Cerebellar cortex (tissue), 1 donor: ENCODE measurements around the gene APBA2.
"Not testable (repeated sequence)": the region's sequence is repeated elsewhere in the genome, so short reads cannot be mapped to it uniquely, and the experiment has no call there.

ENCODE experiments used
- DNase-seq: peaks from one replicate; pipeline ENCODE4 v3.0.0-alpha.2; 2015; ENCODE audit warnings: low spot score

APBA2 gene

GRCh38 chr15:28998511-28998910 lies 112.7 kb downstream of the APBA2 start:
- DNase-seq: no peak

DNA sequence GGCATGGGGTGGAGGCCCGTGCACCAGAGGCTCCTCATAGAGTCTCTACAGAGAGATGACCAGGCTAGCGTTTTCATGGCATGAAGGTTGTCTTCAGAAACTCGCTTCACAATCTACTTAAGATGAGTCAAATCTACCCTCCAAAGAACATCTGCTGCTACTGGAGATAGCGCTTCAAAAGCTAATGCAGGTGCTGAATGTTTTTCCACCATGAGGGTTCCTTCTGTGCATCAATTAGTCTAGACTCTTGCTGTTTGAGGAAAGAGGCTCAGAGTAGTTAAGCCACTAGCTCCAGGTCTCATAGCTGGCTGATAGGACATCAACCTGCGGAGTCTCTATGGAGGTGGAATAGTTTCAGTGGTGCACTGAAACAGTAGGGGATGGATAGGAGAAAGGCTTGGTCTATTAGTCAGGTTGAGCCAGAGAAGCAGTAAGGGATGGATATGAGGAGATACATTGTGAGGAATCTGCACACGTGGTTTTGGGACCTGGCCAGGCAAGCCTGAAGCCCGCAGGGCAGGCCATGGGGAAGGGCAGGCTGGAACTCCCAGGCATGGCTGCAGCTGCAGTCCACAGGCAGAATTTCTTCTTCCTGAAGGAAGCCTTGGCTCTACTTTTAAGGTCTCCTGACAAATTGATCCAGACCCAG lies 117.5 kb downstream of the APBA2 start:
- no peak for DNase-seq

- no peak for DNase-seq
Observed at GRCh38 chr15:29003840-29004233, 118.1 kb downstream of the APBA2 start.

- DNase-seq: no peak
Observed at GRCh38 chr15:29005931-29006330, 120.2 kb downstream of the APBA2 start.

DNA sequence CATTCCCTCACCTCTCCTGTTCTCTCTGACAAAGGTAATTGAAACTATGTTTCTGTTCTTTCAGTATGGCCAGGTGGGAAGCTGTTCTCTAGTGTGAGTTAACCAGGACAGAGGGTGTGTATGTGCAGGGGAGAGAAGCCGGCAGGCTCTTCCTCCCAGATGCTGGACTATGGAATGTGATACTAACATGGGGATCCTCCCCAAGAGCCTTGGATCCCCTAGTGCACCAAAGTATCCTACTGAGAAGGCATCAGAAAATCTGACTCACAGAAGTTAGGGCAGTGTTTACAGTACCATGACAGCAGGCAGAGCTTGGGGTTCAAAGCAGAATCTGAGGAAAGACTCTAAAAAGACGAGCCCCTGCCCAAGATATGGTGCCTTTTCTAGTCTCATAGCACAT lies 123.1 kb downstream of the APBA2 start:
- no peak for DNase-seq

DNA sequence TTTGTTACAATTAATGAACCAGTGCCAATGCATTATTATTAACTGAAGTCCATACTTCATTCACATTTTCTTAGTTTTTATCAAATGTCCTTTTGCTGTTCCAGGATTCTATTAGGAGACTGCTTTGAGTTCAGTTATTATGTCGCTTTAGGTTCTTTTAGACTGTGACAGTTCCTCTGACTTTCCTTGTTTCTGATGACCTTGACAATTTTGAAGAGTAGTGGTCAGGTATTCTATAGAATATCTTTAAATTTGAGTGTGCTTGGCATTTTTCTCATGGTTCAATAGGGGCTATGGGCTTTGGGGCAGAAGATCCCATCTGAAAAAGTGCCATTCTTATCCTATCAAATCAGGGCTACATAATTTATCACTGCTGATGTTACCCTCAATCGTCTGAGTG lies 126.3 kb downstream of the APBA2 start:
- no peak for DNase-seq

DNA sequence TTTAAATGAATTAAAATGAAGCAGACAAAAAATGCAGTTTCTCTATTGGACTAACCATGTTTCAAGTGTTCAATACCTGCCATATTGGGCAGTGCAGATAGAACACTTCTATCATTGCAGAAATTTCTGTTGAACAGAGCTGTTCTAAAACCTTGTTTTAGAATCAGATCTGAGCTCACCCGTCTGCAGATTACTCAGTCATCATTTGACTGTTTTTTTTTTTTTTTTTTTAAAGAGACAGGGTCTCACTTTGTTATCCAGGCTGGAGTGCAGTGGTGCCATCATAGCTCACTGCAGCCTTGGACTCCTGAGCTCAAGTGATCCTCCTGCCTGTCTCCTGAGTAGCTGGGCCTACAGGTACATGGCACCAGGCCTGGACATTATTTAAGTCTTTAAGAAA lies 128.7 kb downstream of the APBA2 start:
- DNase-seq: no peak

- DNase-seq: peak; percentile 40
Observed at GRCh38 chr15:29016518-29016917, 130.7 kb downstream of the APBA2 start.

GRCh38 chr15:29018120-29018805 lies 132.5 kb downstream of the APBA2 start:
- peak; percentile 54 for DNase-seq

DNA sequence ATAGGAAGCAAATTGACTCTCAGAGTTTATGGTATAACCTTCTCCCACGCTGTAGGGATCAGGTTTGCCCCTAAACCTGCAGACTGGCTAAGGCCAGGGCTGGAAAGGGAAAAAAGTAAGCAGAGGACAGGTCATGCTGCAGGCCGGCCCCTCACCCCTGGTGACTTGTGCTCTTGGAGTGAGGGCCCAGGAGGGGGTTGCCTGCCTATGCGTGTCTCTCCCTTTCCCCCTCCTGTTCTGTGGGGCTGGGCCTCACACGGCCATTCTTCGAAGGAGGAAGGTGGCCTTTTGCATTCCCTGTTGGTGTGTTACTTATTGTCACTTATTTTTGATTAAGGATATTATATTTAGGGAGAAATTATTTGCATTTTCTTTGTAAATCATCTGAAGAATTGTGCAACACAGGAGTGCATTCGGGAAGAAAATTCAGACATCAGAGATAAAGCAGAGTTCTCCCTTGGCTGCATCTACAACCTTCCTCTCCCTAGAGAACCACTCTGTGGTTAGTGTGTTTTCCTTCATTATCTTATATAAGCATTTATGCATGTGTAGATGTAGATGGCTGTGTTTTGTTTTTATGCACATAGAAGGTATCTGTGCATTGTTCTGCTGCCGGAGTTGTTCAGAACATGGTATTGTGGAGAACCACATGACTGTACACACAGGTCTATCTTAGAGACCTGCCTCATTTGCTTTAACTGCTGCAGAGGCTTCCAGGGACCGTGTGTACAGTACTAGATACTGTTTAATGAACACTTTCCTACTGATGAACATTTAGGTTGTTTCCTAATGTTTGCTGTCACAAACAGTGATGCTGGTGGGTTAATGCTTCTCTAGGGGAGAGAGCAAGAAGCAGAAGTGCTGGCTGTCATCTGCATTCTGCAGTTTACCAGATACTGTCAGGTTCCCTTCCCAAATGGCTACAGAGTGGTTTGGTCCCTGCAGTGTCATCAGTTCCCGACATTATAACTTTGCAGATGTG lies 133.5 kb downstream of the APBA2 start:
- peak; percentile 48 for DNase-seq

- DNase-seq: peak; percentile 49
Observed at GRCh38 chr15:29021857-29022256, 136.1 kb downstream of the APBA2 start.

DNA sequence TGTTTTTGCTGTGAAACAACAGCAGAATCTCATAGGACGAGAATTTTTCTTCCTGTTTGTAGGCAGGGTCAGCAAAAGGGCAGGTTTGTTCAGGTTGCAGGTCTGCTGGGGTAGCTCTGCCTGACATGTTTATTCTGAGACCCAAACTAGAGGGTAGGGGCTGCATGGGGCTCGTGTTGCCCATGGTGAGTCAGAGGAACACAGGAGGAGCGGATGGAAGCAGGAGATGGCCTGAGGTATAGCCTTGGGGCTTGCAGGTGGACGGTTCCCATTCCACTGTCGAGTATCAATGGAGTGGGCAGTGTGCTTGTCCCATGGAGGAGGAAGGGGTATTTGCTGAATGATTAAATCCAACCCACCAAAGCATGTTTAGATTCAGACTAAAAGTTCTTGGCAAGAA lies 138.9 kb downstream of the APBA2 start:
- no peak for DNase-seq

DNA sequence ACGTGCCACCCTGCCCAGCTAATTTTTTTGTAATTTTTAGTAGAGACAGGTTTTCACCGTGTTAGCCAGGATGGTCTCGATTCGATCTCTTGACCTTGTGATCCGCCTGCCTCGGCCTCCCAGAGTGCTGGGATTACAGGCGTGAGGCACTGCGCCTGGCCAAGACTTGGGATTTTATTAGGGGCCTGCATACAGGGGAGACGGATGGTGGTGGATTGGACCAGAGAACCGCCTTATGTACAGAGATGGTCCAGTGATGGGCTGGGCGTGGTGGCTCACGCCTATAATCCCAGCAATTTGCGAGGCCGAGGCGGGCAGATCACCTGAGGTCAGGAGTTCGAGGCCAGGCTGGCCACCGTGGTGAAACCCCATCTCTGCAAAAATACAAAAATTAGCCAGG lies 139.6 kb downstream of the APBA2 start:
- DNase-seq: not testable (repeated sequence)

GRCh38 chr15:29028158-29028557 lies 142.4 kb downstream of the APBA2 start:
- DNase-seq: not testable (repeated sequence)

DNA sequence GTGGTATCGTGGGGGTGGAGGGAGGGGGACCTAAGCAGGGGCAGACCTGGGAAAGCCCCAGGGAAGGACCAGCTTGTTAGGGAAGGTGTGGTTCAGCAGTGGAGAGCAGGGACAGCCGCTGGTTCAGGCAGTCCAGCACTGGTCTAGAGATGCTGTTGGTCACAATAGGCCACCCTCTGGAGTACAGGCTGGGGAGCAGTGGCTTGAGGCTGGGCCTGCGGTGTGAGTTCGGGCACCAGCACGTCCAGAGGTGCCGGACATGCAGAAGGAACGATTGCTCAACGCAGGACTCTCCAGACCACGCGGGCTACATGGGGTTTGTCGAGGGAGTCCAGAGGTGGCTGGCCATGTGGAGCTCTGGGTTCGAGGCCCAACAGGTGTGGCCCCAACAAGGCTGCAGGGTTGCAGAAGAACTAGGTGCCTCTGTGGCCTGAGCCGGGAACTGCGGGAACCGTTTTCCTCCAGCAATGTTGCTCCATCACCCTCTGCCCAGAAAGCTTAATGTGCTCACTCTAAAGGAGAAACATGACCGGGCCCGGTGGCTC lies 143.9 kb downstream of the APBA2 start:
- no peak for DNase-seq

- DNase-seq: no peak
Observed at GRCh38 chr15:29031502-29032228, 145.9 kb downstream of the APBA2 start.

DNA sequence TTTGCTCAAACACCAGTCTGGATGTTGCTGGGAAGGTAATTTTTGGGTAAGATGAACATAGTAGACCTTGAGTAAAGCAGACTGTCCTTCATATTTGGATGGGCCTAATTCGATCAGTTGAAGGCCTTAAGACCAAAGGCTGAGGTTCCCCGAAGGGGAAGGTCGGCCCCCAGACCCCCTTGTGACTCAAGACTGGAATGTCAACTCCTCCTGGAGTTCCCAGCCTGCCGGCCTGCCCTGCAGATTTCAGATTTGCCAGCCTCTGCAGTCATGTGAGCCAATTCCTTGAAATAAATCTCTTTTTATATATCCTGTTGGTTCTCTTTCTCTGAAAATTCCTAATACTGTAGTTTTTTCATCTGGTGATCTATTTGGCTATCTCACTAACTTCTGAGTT lies 146.5 kb downstream of the APBA2 start:
- DNase-seq: no peak

DNA sequence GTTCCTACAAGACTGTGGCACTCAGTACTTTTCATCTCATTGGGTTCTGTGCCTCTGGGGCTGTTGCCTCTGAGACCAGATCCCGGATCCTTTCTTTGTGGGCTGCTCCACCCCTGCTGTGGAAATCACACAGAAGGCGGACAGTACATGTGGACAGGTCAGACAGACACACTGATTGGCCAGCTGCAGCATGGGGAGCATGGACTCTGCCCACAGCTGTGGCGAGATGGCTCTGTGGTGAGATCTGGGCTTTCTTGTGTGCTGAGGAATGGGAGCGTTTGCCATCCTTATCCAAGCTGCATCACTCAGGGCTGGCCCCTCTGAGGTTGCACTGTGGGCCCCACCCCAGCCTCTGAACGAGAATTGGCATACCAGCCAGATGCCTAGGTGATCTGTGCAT lies 147.0 kb downstream of the APBA2 start:
- no peak for DNase-seq

DNA sequence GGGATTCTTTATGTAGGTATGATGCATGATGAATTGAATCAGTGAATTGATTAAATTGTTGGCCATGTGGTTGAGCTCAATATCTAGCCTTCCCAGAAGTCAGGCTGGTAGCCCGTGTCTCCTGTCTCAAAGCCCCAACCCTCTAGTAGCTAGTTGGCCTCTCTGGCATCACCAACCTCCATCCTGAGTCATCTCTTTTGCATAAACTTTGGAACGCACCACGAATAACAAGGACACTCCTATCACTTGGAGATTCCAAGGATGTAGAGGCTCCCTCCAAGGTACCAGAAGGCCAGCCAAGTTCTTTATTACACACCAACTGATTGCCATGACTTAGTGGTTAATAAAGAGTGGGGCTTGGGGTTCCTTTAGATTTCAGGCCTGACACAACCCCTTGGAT lies 148.4 kb downstream of the APBA2 start:
- DNase-seq: no peak

GRCh38 chr15:29034593-29035335 lies 149.0 kb downstream of the APBA2 start:
- no peak for DNase-seq
